ENCODE results near the gene LVRN. TPM values are rescaled to one million over a fixed set of nuclear protein-coding genes. Genes with fewer than 3 reads are reported as not detected.

The LVRN gene
- total and polyA plus RNA-seq, 8 donors = 0.06 to 1.9 (median 1.2) TPM

DNA sequence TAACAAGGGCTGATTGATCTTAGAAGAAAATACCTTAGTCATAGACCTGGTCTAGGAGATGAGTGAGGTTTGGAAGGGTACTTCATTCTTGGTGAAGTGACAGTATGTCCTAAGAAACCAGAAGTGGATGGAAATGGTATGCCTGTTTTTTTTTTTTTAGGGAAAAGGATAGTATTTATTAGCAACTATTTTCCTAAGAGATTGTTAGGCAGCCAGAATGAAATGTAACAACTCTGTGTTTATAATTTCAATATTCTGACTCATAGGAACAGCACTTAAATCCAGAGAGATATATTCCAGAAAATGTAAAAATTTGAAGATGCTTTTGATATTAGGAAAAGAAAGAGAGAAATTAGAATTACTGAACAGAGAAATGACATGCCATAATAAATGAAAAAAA is 48.8 kb downstream of the LVRN start:
- DNase-seq (no peak), ATAC-seq (no peak)
- Histone ChIP-seq H3K9me3 (no peaks in the 10 kb centered on the region), H3K27me3 (no peaks in the 10 kb centered on the region), H3K36me3 (no peaks in the 10 kb centered on the region), H3K4me1 (no peaks in the 10 kb centered on the region), H3K4me3 (no peak overlapping the region), H3K27ac (no peak overlapping the region)
- intact Hi-C loops (cut with DNase I) = no loop called here
- TF ChIP-seq, protein P1, sequence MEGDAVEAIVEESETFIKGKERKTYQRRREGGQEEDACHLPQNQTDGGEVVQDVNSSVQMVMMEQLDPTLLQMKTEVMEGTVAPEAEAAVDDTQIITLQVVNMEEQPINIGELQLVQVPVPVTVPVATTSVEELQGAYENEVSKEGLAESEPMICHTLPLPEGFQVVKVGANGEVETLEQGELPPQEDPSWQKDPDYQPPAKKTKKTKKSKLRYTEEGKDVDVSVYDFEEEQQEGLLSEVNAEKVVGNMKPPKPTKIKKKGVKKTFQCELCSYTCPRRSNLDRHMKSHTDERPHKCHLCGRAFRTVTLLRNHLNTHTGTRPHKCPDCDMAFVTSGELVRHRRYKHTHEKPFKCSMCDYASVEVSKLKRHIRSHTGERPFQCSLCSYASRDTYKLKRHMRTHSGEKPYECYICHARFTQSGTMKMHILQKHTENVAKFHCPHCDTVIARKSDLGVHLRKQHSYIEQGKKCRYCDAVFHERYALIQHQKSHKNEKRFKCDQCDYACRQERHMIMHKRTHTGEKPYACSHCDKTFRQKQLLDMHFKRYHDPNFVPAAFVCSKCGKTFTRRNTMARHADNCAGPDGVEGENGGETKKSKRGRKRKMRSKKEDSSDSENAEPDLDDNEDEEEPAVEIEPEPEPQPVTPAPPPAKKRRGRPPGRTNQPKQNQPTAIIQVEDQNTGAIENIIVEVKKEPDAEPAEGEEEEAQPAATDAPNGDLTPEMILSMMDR (IDR thresholded peaks at IDR 0.05) = no peak

DNA sequence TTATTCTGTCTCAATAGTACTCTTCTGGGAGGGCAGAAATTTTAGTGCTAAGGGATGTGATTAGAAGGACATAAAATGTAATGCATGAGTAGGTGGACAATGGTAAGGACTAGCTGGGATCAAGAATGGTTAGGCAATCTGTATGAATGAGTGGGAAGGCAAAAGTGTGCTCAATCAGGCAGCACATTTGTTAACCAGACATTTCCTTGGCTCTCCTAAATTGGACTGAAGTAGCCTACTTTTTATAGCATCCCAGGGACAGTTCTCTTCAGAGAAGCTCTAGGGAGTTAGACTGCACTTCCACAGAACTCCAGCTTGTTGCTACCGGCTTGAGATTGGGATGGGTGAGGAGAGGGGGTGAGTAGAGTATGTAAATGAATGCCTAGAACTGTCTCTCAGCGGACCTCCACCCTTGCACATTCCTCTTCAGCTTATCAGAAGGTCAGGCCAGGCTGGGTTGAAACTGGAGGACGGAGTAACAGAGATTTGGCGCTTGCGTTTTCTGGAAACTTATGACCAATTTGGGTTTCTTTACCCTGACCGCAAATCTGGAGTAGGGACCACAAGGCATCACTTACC is 51.0 kb downstream of the LVRN start:
- Histone ChIP-seq H3K36me3 (no peaks in the 10 kb centered on the region), H3K4me1 (no peaks in the 10 kb centered on the region), H3K4me3 (no peak overlapping the region), H3K9me3 (no peaks in the 10 kb centered on the region), H3K27me3 (no peaks in the 10 kb centered on the region), H3K27ac (no peak overlapping the region)
- ATAC-seq = no peak
- DNase-seq = no peak
- TF ChIP-seq, protein P1 (IDR thresholded peaks at IDR 0.05) = no peak
- intact Hi-C loops (cut with DNase I) = no loop called here

DNA sequence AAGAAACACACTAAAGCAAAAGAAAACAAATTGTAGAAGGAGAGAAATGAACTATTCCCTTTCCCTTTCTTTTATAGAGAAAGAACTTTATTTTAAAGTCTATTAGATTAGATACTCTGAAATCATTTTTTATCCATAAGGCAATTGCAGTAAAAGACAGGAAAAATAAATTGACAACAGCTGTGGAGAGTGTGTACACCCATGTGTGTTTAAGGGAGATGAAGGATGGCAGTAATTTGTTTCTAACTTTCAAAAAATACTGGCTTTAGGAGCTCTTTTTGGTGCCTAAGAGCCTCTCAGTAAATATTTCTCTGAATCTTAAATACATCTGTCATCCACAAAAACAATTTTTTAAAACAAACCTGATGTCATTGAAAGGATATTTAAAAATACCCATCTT is 51.7 kb downstream of the LVRN start:
- TF ChIP-seq, protein P1 (IDR thresholded peaks at IDR 0.05) = no peak
- Histone ChIP-seq H3K27me3 (no peaks in the 10 kb centered on the region), H3K4me3 (no peak overlapping the region), H3K27ac (no peak overlapping the region), H3K9me3 (no peaks in the 10 kb centered on the region), H3K4me1 (no peaks in the 10 kb centered on the region), H3K36me3 (no peaks in the 10 kb centered on the region)
- ATAC-seq (no peak), DNase-seq (no peak)
- intact Hi-C loops (cut with DNase I) = no loop called here

DNA sequence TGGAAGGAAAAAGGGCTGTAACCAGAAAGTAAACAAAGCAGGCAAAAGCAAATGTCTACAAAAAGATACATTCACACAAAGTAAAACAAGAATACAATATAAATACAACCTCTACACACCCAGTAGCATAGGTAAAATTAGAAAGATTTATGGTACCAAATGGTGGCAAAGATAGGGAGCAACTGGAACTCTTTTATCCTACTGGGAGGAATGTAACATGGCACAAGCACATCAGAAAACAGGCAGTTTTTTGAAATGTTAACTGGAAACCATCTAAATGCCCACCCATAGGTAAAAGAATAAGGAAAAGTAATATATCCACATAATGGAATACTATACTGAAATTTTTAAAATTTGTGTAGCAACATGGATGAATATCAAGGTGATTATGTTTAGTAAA is 61.3 kb downstream of the LVRN start:
- no peaks in the 10 kb centered on the region for H3K27me3 ChIP-seq
- H3K4me1 ChIP-seq = no peaks in the 10 kb centered on the region
- H3K27ac ChIP-seq = no peak overlapping the region
- no peaks in the 10 kb centered on the region for H3K9me3 ChIP-seq
- ATAC-seq = no peak
- intact Hi-C loops (cut with DNase I) = no loop called here
- TF ChIP-seq, protein P1 (IDR thresholded peaks at IDR 0.05) = no peak
- no peaks in the 10 kb centered on the region for H3K36me3 ChIP-seq
- no peak for DNase-seq
- no peak overlapping the region for H3K4me3 ChIP-seq

DNA sequence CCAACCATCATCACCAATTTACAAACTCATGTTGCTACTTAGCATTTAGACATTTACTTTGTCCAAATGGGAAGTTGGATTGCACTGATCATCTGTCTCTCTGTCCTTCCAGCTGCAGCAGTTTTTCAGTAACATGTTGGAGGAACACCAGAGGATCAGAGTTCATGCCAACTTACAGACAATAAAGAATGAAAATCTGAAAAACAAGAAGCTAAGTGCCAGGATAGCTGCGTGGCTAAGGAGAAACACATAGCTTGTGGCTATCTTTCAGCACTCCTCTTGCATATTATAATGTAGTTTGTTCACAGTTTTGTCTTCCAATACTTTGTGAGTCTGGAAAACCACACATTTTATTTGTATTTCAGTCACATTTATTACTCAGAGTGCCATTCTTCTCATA is 63.6 kb downstream of the LVRN start:
- intact Hi-C loops (cut with DNase I) = no loop called here
- Histone ChIP-seq H3K27ac (no peak overlapping the region), H3K36me3 (no peaks in the 10 kb centered on the region), H3K27me3 (no peaks in the 10 kb centered on the region), H3K4me1 (no peaks in the 10 kb centered on the region), H3K9me3 (no peaks in the 10 kb centered on the region), H3K4me3 (no peak overlapping the region)
- DNase-seq = no peak
- ATAC-seq = no peak
- TF ChIP-seq, protein P1 (IDR thresholded peaks at IDR 0.05) = no peak

All from left lung (tissue), 10 donors.